ENCODE results near the gene FLYWCH2. TPM values are rescaled to one million over a fixed set of nuclear protein-coding genes. Genes with fewer than 3 reads are reported as not detected.

The FLYWCH2 gene
- total and polyA plus RNA-seq, 2 of the 8 experiments (the other 6 are each of a cell fraction or from before 2014, with no cell fraction given) = 16.4 to 30.7 TPM

DNA sequence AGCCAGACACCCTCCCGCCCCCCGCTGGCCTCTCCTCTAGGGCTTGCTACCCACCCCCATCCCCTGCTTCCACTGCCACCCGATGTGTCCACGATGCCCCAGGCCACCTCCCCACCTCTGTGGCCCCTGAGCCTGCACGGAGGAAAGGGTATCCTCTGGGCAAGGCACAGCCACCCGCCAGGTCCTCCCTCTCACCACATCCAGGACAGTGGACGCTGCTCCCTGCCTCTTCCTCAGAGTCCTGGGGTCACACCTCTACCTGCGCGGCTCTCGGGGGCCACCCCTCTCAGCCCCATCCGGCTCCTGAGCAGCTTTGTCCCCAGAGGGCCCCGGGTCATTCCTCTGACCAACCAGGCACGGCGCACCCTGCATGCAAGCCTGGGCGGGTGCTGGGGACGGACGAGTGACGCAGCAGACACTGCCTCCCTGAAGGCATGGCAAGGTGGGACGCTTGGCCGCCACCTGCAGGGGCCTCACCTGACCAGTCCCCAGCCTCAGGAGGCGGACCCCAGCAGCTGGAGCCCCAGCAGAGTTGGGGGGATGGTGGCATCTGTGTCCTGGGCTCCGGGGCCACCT lies 53.5 kb downstream of the FLYWCH2 start:
- H3K27ac ChIP-seq (ENCODE audit: low read depth, low read length) = no peak overlapping the region
- H3K36me3 ChIP-seq (ENCODE audit: control insufficient read depth in 2 of 4, insufficient read depth in 4 of 4, low read length in 3 of 4) = peaks cover 0 to 15% (median 7%) of the 10 kb centered on the region in 4 experiments; a peak in 4 of 8 replicates
- TF ChIP-seq POU5F1 (IDR thresholded peaks at IDR 0.05; ENCODE audit: low read depth, low read length) = no peak
- no peak for TF ChIP-seq PHF8 (conservative IDR thresholded peaks at IDR 0.05; ENCODE audit: low read depth, low read length)
- TF ChIP-seq JUN (IDR thresholded peaks at IDR 0.05; ENCODE audit: low read depth, low read length) = no peak
- TF ChIP-seq SIRT6 (IDR thresholded peaks at IDR 0.05; ENCODE audit: low read length) = no peak
- no peak for TF ChIP-seq RXRA (IDR thresholded peaks at IDR 0.05; ENCODE audit: insufficient read depth, low read depth, low read length)
- TF ChIP-seq SIN3A (conservative IDR thresholded peaks at IDR 0.05 in 1 of 2, IDR thresholded peaks at IDR 0.05 in 1 of 2; ENCODE audit: low read depth in 1 of 2, low read length in 2 of 2) = no peak
- no peak for TF ChIP-seq GABPA (IDR thresholded peaks at IDR 0.05; ENCODE audit: borderline replicate concordance, insufficient read depth, low read length)
- TF ChIP-seq RFX5 (IDR thresholded peaks at IDR 0.05; ENCODE audit: borderline replicate concordance, low read depth, low read length) = no peak
- TF ChIP-seq EZH2 (IDR thresholded peaks at IDR 0.05; ENCODE audit: low read depth, low read length, severe bottlenecking) = no peak
- TF ChIP-seq CREB1 (IDR thresholded peaks at IDR 0.05) = no peak
- TF ChIP-seq RNF2 (IDR thresholded peaks at IDR 0.05; ENCODE audit: borderline replicate concordance, low read depth, low read length, missing control alignments, poor library complexity, severe bottlenecking) = no peak
- TF ChIP-seq BCL11A (IDR thresholded peaks at IDR 0.05; ENCODE audit: low read depth in 2 of 2, low read length in 2 of 2) = no peak
- TF ChIP-seq SP2 (IDR thresholded peaks at IDR 0.05; ENCODE audit: low read length) = no peak

More for the DNA sequence above, 53.5 kb downstream of the FLYWCH2 start:
- DNase-seq (ENCODE audit: low read depth in 1 of 2, low spot score in 2 of 2) = no peak
- no peak overlapping the region for H3K4me2 ChIP-seq (ENCODE audit: insufficient read depth in 1 of 2, low read depth in 2 of 2, low read length in 2 of 2)
- H2BK15ac ChIP-seq (ENCODE audit: low read length) = no peak overlapping the region
- no peaks in the 10 kb centered on the region for H4K20me1 ChIP-seq (replicated peaks in 1 of 2; ENCODE audit: control insufficient read depth in 1 of 2, insufficient read depth in 2 of 2, low read length in 2 of 2)
- H3K27me3 ChIP-seq (replicated peaks in 1 of 4; ENCODE audit: control insufficient read depth in 3 of 4, extremely low read depth in 1 of 4, insufficient read depth in 3 of 4, low read length in 3 of 4) = no peaks in the 10 kb centered on the region
- H3K79me2 ChIP-seq (ENCODE audit: control insufficient read depth in 1 of 2, insufficient read depth in 2 of 2, low read length in 2 of 2) = no peaks in the 10 kb centered on the region
- no peak overlapping the region for H4K8ac ChIP-seq (ENCODE audit: extremely low read depth, insufficient read depth, low read length)
- H3K4me3 ChIP-seq (ENCODE audit: extremely low read depth in 1 of 4, insufficient read depth in 2 of 4, low read depth in 3 of 4, low read length in 4 of 4) = no peak overlapping the region
- H2BK20ac ChIP-seq (ENCODE audit: low read length) = no peak overlapping the region
- no peak overlapping the region for H2AK5ac ChIP-seq (ENCODE audit: low read depth, low read length)
- no peak overlapping the region for H3K9ac ChIP-seq (replicated peaks in 1 of 4; ENCODE audit: extremely low read depth in 1 of 4, low read depth in 3 of 4, low read length in 3 of 4)
- no peak overlapping the region for H2BK120ac ChIP-seq (replicated peaks; ENCODE audit: low read depth, low read length)
- H3K18ac ChIP-seq (ENCODE audit: extremely low read depth, low read length) = no peak overlapping the region
- H2BK5ac ChIP-seq (ENCODE audit: low read depth, low read length) = no peak overlapping the region
- no peak overlapping the region for H2BK12ac ChIP-seq (ENCODE audit: low read depth, low read length)
- no peak overlapping the region for H4K91ac ChIP-seq (replicated peaks; ENCODE audit: insufficient read length, low read length)
- WGBS, 2 experiments (ENCODE audit: extremely low coverage in 1 of 2, insufficient coverage in 1 of 2, insufficient read length in 1 of 2, insufficient replicate concordance in 2 of 2, low coverage in 1 of 2, low lambda C conversion rate in 2 of 2, missing lambda C conversion rate in 1 of 2) = 92% methylated on average over 21 of the region's 22 CpGs; no CpG with 5 or more reads in 1 of the 2 experiments
- no peak overlapping the region for H3K14ac ChIP-seq (ENCODE audit: insufficient read length)
- POLR2A ChIA-PET (ENCODE audit: partially characterized antibody) = interaction anchor here (0.7 to 1.4 kb wide), 4 partner anchors 10 to 67 kb away, joined by 3 to 4 read pairs (median 3); no protein-coding TSS in a partner anchor
- no peak overlapping the region for H2AFZ ChIP-seq (ENCODE audit: low read length)
- no peaks in the 10 kb centered on the region for H3K9me3 ChIP-seq (ENCODE audit: insufficient read depth in 2 of 2, low read depth in 1 of 2, low read length in 1 of 2)
- H3K79me1 ChIP-seq (ENCODE audit: low read depth, low read length) = no peaks in the 10 kb centered on the region; the same call in 1 of the 2 replicates
- H3K4ac ChIP-seq (replicated peaks; ENCODE audit: insufficient read length, low read depth, low read length) = no peak overlapping the region
- H4K5ac ChIP-seq (ENCODE audit: insufficient read length, low read depth, low read length) = no peak overlapping the region
- no peak overlapping the region for H3K23ac ChIP-seq (ENCODE audit: insufficient read length)
- no peak overlapping the region for H3K56ac ChIP-seq (replicated peaks; ENCODE audit: insufficient read length, low read depth, low read length)
- H3K23me2 ChIP-seq (ENCODE audit: low read depth, low read length) = no peaks in the 10 kb centered on the region
- no peak for FAIRE-seq
- H3K4me1 ChIP-seq (replicated peaks in 1 of 4; ENCODE audit: control insufficient read depth in 3 of 4, insufficient read depth in 4 of 4, low read length in 3 of 4) = no peaks in the 10 kb centered on the region; a peak in 1 of 7 replicates
- CTCF ChIA-PET (ENCODE audit: partially characterized antibody) = interaction anchor here (0.7 to 1.8 kb wide), 2 partner anchors 9 to 144 kb away, joined by 3 to 6 read pairs; no protein-coding TSS in a partner anchor
